HG02970 (cell line): ENCODE results near the gene NPC1.
"Not testable (repeated sequence)": the region's sequence is repeated elsewhere in the genome, so short reads cannot be mapped to it uniquely, and the experiment has no call there.

Experiments used
- ATAC-seq: cut with Tn5 transposase; IDR thresholded peaks from one replicate; pipeline ENCODE4 v1.9.1; 2021; ENCODE audit warnings: mild to moderate bottlenecking, moderate library complexity, moderate number of reproducible peaks; ENCODE audit not compliant: unreplicated experiment, low FRiP score

The NPC1 gene

DNA sequence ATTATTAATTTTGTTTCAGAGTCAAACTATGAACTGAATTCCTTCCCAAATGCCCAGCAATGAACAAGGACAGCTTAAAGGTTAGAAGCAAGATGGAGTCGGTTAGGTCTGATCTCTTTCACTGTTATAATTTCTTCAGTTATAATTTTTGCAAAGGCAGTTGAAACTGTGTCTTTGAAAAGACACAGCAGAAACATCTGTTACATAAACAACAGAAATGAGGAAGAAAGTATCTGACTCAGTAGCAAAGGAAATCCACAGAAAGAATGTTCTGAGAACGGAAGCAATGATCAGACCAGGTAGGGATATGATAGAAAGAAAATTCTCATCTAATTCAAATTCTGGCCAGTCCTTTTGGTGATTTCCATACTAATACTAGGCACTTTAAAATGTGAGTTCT is 88.2 kb downstream of the NPC1 start:
- no peak for ATAC-seq

DNA sequence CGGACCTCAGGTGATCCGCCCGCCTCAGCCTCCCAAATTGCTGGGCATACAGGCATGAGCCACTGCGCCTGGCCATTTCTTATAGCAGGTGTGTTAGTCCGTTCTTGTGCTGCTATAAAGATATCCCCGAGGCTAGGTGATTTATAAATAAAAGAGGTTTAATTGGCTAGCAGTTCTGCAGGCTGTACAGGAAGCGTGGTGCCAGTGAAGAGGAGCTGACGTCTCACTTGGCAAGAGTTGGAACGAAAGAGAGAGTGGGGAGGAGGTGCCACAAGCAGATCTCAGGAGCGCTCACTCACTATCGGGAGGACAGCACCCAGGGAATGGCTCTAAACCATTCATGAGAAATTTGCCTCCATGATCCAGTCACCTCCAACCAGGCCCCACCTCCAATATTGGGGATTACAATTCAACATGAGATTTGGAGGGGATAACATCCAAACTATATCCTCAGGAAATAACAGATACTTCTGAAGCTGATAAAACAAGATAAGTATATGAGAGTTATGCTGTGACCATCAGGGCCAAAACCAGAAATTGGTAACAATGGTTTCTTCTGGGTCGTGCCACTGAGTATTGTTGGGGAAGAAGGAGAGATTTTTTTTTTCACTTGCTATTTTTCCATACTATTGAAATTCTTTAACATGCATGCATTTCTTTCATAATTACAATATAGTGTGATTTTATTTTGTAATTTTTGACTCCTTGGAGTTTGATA is 90.4 kb downstream of the NPC1 start:
- no peak for ATAC-seq

GRCh38 chr18:23494992-23495391 is 91.3 kb downstream of the NPC1 start:
- no peak for ATAC-seq

DNA sequence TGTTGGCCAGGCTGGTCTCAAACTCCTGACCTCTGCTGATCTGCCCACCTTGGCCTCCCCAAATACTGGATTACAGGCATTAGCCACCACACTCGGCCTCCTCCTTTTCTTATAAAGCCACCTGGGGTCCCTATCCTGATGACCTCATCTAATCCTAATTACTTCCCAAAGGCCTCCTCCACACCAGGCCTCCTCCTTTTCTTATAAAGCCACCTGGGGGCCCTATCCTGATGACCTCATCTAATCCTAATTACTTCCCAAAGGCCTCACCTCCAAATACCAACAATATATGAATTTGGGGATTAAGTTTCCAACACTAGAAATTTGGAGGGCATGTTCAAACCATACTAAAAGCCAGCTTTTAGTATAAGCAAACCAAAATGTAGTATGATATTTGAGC is 92.7 kb downstream of the NPC1 start:
- no peak for ATAC-seq

DNA sequence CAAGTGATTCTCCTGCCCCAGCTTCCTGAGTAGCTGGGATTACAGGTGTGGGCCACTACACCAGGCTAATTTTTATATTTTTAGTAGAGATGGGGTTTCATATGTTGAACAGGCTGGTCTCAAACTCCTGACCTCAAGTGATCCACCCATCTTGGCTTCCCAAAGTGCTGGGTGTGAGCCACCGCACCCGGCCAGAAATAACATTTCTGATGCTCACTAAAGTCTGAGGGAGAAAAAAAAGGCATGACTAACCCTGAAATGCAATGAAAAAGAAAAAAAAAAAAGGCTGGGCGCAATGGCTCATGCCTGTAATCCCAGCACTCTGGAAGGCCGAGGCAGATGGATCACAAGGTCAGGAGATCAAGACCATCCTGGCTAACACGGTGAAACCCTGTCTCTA is 96.7 kb downstream of the NPC1 start:
- not testable (repeated sequence) for ATAC-seq

DNA sequence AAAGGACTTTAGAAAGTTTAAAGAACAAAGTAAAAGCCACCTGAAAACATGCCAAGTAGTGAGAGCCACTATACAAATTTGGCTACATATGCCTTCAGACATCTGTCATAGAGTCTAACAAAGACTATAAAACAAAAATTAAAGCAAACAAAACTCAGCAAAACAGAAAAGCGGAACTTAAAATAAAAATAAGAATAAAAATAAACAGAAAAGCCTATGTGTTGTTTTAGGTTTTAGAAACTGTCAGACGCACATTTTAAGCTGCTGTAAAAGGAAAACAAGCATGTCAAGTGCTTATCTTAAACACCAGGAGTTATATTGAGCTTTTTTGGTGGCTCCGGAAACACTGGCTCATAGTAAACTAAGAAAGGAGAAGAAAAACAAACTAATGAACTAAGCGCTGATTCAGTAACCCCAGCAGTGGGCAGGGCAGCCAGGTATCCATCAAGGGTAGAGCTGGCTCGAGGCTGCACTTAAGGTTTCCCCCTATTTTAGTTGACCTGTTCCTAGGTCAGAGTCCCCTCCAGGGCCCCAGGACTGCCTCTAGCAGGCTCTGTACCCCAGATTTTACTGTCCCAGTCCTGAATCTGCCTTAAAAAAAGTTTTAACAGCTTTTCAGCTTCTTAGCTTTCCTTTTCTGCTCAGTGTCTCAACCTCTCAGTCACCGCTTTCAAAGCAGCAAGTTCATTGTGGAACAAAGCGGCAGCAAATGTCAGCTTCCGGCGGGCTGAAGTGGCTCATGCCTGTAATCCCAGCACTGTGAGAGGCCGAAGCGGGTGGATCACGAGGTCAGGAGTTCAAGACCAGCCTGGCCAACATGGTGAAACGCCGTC is 98.4 kb downstream of the NPC1 start:
- ATAC-seq, result peak; percentile 69

GRCh38 chr18:23485386-23485785 is 100.9 kb downstream of the NPC1 start:
- ATAC-seq, result no peak

- ATAC-seq, result no peak
Measured at GRCh38 chr18:23484561-23485182, 101.6 kb downstream of the NPC1 start.
